Measurements from ENCODE around the gene OSBPL1A.
"Not testable (repeated sequence)": the region's sequence is repeated elsewhere in the genome, so short reads cannot be mapped to it uniquely, and the experiment has no call there.

OSBPL1A gene

GRCh38 chr18:24380163-24380747 lies 17.4 kb downstream of the OSBPL1A start:
- no peak overlapping the region for H3K27ac ChIP-seq
- TF ChIP-seq CTCF (IDR thresholded peaks at IDR 0.05) (no peak), ZFX (IDR thresholded peaks at IDR 0.05; ENCODE audit: borderline replicate concordance) (no peak)

DNA sequence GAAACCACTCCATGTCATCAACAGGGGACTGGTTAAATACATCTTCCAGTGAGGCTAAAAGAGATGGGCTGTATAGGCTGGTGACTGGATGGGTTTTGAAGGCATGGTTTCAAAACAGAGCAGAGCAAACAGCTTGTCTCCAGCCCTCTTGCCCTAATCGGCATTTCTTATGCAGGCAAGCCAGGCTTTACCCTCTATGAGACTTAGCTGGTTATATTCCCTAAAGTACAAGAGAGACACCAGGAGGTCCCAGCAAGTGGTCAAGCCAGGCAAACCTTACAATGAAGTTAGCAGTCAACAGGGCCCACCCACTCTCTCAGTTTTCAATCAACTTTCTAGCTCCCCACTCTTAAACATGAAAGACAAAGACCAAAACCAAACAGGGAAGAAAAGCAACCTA lies 19.0 kb downstream of the OSBPL1A start:
- H3K27ac ChIP-seq: no peak overlapping the region
- TF ChIP-seq ZFX (IDR thresholded peaks at IDR 0.05; ENCODE audit: borderline replicate concordance) (no peak), CTCF (IDR thresholded peaks at IDR 0.05) (no peak)

DNA sequence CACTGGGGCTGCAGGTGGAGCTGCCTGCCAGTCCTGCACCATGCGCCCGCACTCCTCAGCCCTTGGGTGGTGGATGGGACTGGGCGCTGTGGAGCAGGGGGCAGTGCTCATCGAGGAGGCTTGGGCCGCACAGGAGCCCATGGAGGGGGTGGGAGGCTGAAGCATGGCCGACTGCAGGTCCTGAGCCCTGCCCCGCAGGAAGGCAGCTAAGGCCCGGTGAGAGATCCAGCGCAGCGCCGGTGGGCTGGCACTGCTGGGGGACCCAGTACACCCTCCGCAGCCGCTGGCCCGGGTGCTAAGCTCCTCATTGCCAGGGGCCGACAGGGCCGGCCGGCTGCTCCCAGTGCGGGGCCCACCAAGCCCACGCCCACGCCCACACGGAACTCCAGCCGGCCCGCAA lies 21.1 kb downstream of the OSBPL1A start:
- not testable (repeated sequence) for H3K27ac ChIP-seq

DNA sequence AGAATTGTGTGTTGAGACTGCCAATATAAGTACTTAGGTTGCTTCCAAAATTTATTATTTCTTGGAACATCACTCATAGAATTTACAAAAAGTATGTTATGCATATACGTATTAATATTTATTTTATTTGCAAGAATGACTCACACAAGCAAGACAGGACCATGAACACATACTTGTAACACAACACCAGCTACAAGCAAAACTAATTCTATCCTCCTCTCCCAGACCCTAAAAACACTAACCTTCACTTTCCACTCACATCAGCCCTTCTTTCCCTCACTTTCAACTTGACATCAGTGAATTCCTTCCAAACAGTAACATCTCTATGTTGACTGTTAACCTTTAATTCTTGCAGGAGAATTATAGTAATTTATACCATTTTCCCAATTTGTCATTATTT lies 24.3 kb downstream of the OSBPL1A start:
- TF ChIP-seq CTCF (IDR thresholded peaks at IDR 0.05): no peak
- no peak for TF ChIP-seq ZFX (IDR thresholded peaks at IDR 0.05; ENCODE audit: borderline replicate concordance)
- H3K27ac ChIP-seq: no peak overlapping the region

GRCh38 chr18:24372279-24372872 lies 25.2 kb downstream of the OSBPL1A start:
- H3K27ac ChIP-seq: no peak overlapping the region
- TF ChIP-seq ZFX (IDR thresholded peaks at IDR 0.05; ENCODE audit: borderline replicate concordance) (no peak), CTCF (IDR thresholded peaks at IDR 0.05) (no peak)

GRCh38 chr18:24370120-24370519 lies 27.5 kb downstream of the OSBPL1A start:
- TF ChIP-seq CTCF (IDR thresholded peaks at IDR 0.05) (no peak), ZFX (IDR thresholded peaks at IDR 0.05; ENCODE audit: borderline replicate concordance) (no peak)
- no peak overlapping the region for H3K27ac ChIP-seq

- TF ChIP-seq ZFX (IDR thresholded peaks at IDR 0.05; ENCODE audit: borderline replicate concordance): no peak
- TF ChIP-seq CTCF (IDR thresholded peaks at IDR 0.05): no peak
- no peak overlapping the region for H3K27ac ChIP-seq
These were observed 28.2 kb downstream of the OSBPL1A start for GRCh38 chr18:24369426-24369825.

GRCh38 chr18:24368749-24369148 lies 28.9 kb downstream of the OSBPL1A start:
- no peak for TF ChIP-seq CTCF (IDR thresholded peaks at IDR 0.05)
- TF ChIP-seq ZFX (IDR thresholded peaks at IDR 0.05; ENCODE audit: borderline replicate concordance): no peak
- H3K27ac ChIP-seq: no peak overlapping the region

Data from 22Rv1 (cell line).